Hepatocyte (in vitro differentiated cells): ENCODE measurements around the gene OR6N2.

Experiments used
- CTCF ChIP-seq: fragments of 200-600 bp; sonication (generic); IDR thresholded peaks from 2 replicates; pipeline ENCODE4 v1.5.1; 2016; ENCODE audit warnings: antibody characterized with exemption, mild to moderate bottlenecking; ENCODE audit not compliant: poor library complexity
- EZH2 ChIP-seq: fragments of 200-600 bp; sonication (generic); IDR thresholded peaks from 2 replicates; pipeline ENCODE4 v1.6.1; 2016; ENCODE audit warnings: antibody characterized with exemption, mild to moderate bottlenecking, borderline replicate concordance

DNA sequence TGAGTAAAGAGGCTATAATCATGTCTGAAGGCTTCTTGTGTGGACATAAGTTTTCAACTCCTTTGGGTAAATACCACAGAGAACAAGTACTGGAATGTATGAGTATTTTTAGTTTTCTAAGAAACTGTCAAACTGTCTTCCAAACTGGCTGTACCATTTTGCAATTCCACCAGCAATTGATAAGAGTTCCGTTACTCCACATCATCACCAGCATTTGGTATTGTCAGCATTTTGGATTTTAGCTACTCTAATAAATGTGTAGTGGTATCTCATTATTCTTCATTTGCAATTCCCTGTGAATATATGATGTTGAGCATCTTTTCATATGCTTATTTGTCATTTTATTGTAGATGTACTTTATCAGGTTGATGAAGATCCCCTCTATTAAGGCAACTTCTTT lies 40.7 kb upstream of the OR6N2 start:
- TF ChIP-seq CTCF (no peak), EZH2 (no peak)
